Keratinocyte (primary cell): Measurements from ENCODE around the gene RALGAPA2. TPM values are rescaled to one million over a fixed set of nuclear protein-coding genes. Genes with fewer than 3 reads are reported as not detected.

ENCODE experiments used
- DNase-seq: peaks from one replicate; pipeline ENCODE4 v3.0.0-alpha.2; 2011; ENCODE audit warnings: low read depth, missing footprints, low spot score
- FAIRE-seq: peaks from 2 replicates; lab custom pipeline; 2011; peaks lifted over from hg19 to GRCh38; lab: Jason Lieb, UNC
- H2AFZ ChIP-seq: 2 replicates; pipeline ENCODE4 v1.6.0; 2012; ENCODE audit warnings: low read length, control low read depth, inconsistent platforms; ENCODE audit not compliant: control insufficient read depth
- H3K27ac ChIP-seq: 2 replicates; pipeline ENCODE4 v1.5.1; 2011; ENCODE audit warnings: low read length; ENCODE audit not compliant: control insufficient read depth, insufficient read depth
- H3K27me3 ChIP-seq: 3 replicates; pipeline ENCODE4 v1.6.0; 2011; ENCODE audit warnings: low read length; ENCODE audit not compliant: control insufficient read depth, insufficient read depth; ENCODE audit errors: extremely low read depth
- H3K36me3 ChIP-seq, 2 experiments: 2 replicates in 1 of 2; 3 replicates in 1 of 2; pipeline ENCODE4 v1.5.1; 2011; ENCODE audit warnings: low read length in 2 of 2, mild to moderate bottlenecking in 1 of 2; ENCODE audit not compliant: control insufficient read depth in 2 of 2, insufficient read depth in 2 of 2; ENCODE audit errors: extremely low read depth in 1 of 2
- H3K4me1 ChIP-seq: 3 replicates; pipeline ENCODE4 v1.5.1; 2011; ENCODE audit warnings: low read length; ENCODE audit not compliant: control insufficient read depth, insufficient read depth; ENCODE audit errors: extremely low read depth
- H3K4me2 ChIP-seq: 3 replicates; pipeline ENCODE4 v1.6.0; 2011; ENCODE audit warnings: low read depth, low read length; ENCODE audit not compliant: control insufficient read depth, insufficient read depth; ENCODE audit errors: extremely low read depth
- H3K4me3 ChIP-seq, 3 experiments: fragments of 200-600 bp in 1 of 3; sonication (generic) in 1 of 3; 2 replicates in 2 of 3; 3 replicates in 1 of 3; pipeline ENCODE4 v1.5.1; 2011 to 2016; ENCODE audit warnings: low read length in 3 of 3, mild to moderate bottlenecking in 3 of 3, control low read depth in 2 of 3, inconsistent platforms in 1 of 3, low read depth in 1 of 3, mixed read lengths in 1 of 3, mixed run types in 1 of 3, moderate library complexity in 1 of 3; ENCODE audit not compliant: control insufficient read depth in 2 of 3, insufficient read depth in 2 of 3; ENCODE audit errors: extremely low read depth in 1 of 3
- H3K79me2 ChIP-seq: 2 replicates; pipeline ENCODE4 v1.6.0; 2012; ENCODE audit warnings: low read length; ENCODE audit not compliant: control insufficient read depth, insufficient read depth
- H3K9ac ChIP-seq: 3 replicates; pipeline ENCODE4 v1.6.0; 2011; ENCODE audit warnings: low read length; ENCODE audit not compliant: control insufficient read depth, insufficient read depth; ENCODE audit errors: extremely low read depth
- H3K9me1 ChIP-seq: 3 replicates; pipeline ENCODE4 v1.6.0; 2011; ENCODE audit warnings: low read length; ENCODE audit not compliant: control insufficient read depth, insufficient read depth; ENCODE audit errors: extremely low read depth
- H3K9me3 ChIP-seq: 2 replicates; pipeline ENCODE4 v1.5.1; 2012; ENCODE audit warnings: low read depth, low read length; ENCODE audit not compliant: control insufficient read depth
- H4K20me1 ChIP-seq: 3 replicates; pipeline ENCODE4 v1.6.0; 2011; ENCODE audit warnings: low read length; ENCODE audit not compliant: control insufficient read depth, insufficient read depth; ENCODE audit errors: extremely low read depth
- EZH2 ChIP-seq: IDR thresholded peaks from one replicate; pipeline ENCODE4 v1.6.1; 2012; ENCODE audit warnings: inconsistent platforms, mild to moderate bottlenecking, low read length, moderate library complexity
- dilution Hi-C: fragments of 300-500 bp; cut with MboI; formaldehyde crosslinking; loops from one replicate; pipeline ENCODE4 v1.7.0; 2020; ENCODE audit warnings: low sequenced_read_pairs; ENCODE audit not compliant: extremely low pct_ligation_motif_present
- polyA plus RNA-seq, 5 experiments: library from polyadenylated mRNA; depleted of rRNA in 3 of 5; stranded (reverse) in 3 of 5; stranded (forward) in 1 of 5; unstranded in 1 of 5; fragments of >200 nt; gene quantifications; 1 replicate in 1 of 5; 2 replicates in 3 of 5; 3 replicates in 1 of 5; pipeline versions ENCODE4 v1.2.1 to v1.2.3, GENCODE V29; 2011 to 2012; ENCODE audit warnings: missing spikeins in 2 of 5, low read depth in 1 of 5, low replicate concordance in 1 of 5
- TF ChIP-seq, protein P1 (sequence below), 3 experiments: IDR thresholded peaks in 1 of 3; conservative IDR thresholded peaks in 1 of 3; optimal IDR thresholded peaks in 1 of 3; 2 replicates in 2 of 3; 3 replicates in 1 of 3; pipeline versions ENCODE3 to v1.5.1; 2011; ENCODE audit warnings: low read length in 3 of 3, mild to moderate bottlenecking in 3 of 3, moderate library complexity in 2 of 3, control low read depth in 1 of 3, inconsistent platforms in 1 of 3; ENCODE audit not compliant: insufficient read depth in 2 of 3; ENCODE audit errors: extremely low read depth in 1 of 3

Gene RALGAPA2
- polyA plus RNA-seq, 1 donor (not counting 4 experiments of a cell fraction or from before 2014, with no cell fraction given), result 3.2 TPM

DNA sequence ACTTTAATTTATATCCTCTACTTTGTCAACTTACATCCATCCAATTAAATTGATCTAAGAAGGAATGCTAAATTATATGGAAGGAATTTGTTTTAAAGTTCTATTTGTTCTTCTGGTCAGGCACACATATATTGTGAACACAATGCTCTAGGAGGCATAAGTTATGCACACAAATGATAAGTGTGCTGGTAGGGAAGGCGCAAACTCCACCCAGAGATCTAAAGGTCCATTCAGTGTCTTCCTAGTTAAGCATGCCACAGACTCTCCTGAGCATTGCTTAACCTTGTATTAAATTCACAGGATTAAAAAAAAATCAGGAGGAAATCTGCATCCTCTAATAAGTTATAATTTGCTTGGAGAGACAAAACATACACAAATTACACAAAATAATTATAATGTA is 127.3 kb downstream of the RALGAPA2 start:
- Histone ChIP-seq H3K4me2 (no peak overlapping the region), H3K79me2 (no peaks in the 10 kb centered on the region), H3K4me3 (no peak overlapping the region), H3K9me1 (no peaks in the 10 kb centered on the region), H3K9me3 (no peaks in the 10 kb centered on the region), H3K36me3 (peaks cover 1 to 3% of the 10 kb centered on the region in 2 experiments), H4K20me1 (no peaks in the 10 kb centered on the region), H3K9ac (no peak overlapping the region), H3K27ac (no peak overlapping the region), H2AFZ (no peak overlapping the region), H3K4me1 (no peaks in the 10 kb centered on the region), H3K27me3 (no peaks in the 10 kb centered on the region)
- FAIRE-seq (no peak), DNase-seq (no peak)
- dilution Hi-C loops, result no loop called here
- TF ChIP-seq EZH2, result no peak
- TF ChIP-seq, protein P1, sequence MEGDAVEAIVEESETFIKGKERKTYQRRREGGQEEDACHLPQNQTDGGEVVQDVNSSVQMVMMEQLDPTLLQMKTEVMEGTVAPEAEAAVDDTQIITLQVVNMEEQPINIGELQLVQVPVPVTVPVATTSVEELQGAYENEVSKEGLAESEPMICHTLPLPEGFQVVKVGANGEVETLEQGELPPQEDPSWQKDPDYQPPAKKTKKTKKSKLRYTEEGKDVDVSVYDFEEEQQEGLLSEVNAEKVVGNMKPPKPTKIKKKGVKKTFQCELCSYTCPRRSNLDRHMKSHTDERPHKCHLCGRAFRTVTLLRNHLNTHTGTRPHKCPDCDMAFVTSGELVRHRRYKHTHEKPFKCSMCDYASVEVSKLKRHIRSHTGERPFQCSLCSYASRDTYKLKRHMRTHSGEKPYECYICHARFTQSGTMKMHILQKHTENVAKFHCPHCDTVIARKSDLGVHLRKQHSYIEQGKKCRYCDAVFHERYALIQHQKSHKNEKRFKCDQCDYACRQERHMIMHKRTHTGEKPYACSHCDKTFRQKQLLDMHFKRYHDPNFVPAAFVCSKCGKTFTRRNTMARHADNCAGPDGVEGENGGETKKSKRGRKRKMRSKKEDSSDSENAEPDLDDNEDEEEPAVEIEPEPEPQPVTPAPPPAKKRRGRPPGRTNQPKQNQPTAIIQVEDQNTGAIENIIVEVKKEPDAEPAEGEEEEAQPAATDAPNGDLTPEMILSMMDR (optimal IDR thresholded peaks at IDR 0.05 in 1 of 3, IDR thresholded peaks at IDR 0.05 in 1 of 3, conservative IDR thresholded peaks at IDR 0.05 in 1 of 3; ENCODE audit: extremely low read depth in 1 of 3, insufficient read depth in 2 of 3, low read length in 3 of 3), result no peak

DNA sequence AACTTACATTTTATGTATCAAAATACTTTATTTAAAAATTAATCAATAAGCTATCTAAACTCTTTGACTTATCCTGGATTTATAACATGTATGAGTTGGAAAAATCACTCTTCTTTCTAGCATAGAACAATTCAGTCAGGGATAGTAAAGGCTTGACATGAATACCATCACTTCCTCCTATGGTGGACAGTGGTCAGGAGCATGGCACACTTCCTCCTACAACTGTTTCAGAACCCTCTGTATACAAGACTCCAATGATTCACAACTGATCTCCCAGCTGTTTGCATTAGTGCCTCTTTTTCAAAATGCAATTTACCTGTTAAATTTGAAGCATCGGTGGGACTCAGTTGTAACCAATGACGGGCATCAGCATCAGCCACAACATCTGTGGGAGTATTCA is 129.7 kb downstream of the RALGAPA2 start:
- Histone ChIP-seq H3K79me2 (no peaks in the 10 kb centered on the region), H3K4me2 (no peak overlapping the region), H3K36me3 (peaks cover 1 to 3% of the 10 kb centered on the region in 2 experiments), H3K9me1 (no peaks in the 10 kb centered on the region), H3K27me3 (no peaks in the 10 kb centered on the region), H3K27ac (no peak overlapping the region), H3K9me3 (no peaks in the 10 kb centered on the region), H3K9ac (no peak overlapping the region), H3K4me3 (no peak overlapping the region), H4K20me1 (no peaks in the 10 kb centered on the region), H2AFZ (no peak overlapping the region), H3K4me1 (no peaks in the 10 kb centered on the region)
- TF ChIP-seq, protein P1 (optimal IDR thresholded peaks at IDR 0.05 in 1 of 3, IDR thresholded peaks at IDR 0.05 in 1 of 3, conservative IDR thresholded peaks at IDR 0.05 in 1 of 3; ENCODE audit: extremely low read depth in 1 of 3, insufficient read depth in 2 of 3, low read length in 3 of 3), result no peak
- no peak for TF ChIP-seq EZH2
- dilution Hi-C loops, result no loop called here
- FAIRE-seq (no peak), DNase-seq (no peak)
